GM18526 (cell line): ENCODE measurements around the gene MLLT11.

Source experiments
- POLR2A ChIP-seq: IDR thresholded peaks from 3 replicates; pipeline ENCODE4 v1.6.1; 2011; ENCODE audit not compliant: insufficient read length; ENCODE audit errors: extremely low read depth

Gene MLLT11

GRCh38 chr1:151070474-151071276 lies 10.5 kb downstream of the MLLT11 start, which contains the start of gene GABPB2:
Gene GABPB2, plus strand, starts transcription at chr1:151070761. Its CDS starts 17,429 bp downstream, at chr1:151088190.
- TF ChIP-seq POLR2A: peak; percentile 84

GRCh38 chr1:151072224-151072623 lies 12.0 kb downstream of the MLLT11 start:
- no peak for TF ChIP-seq POLR2A

GRCh38 chr1:151085953-151086559 lies 25.9 kb downstream of the MLLT11 start:
- no peak for TF ChIP-seq POLR2A

GRCh38 chr1:151098126-151098525 lies 37.9 kb downstream of the MLLT11 start:
- no peak for TF ChIP-seq POLR2A

- no peak for TF ChIP-seq POLR2A
Measured at GRCh38 chr1:151104630-151105029, 44.4 kb downstream of the MLLT11 start.

GRCh38 chr1:151106894-151107293 lies 46.7 kb downstream of the MLLT11 start:
- no peak for TF ChIP-seq POLR2A

- TF ChIP-seq POLR2A: no peak
Measured at GRCh38 chr1:151108331-151108730, 48.1 kb downstream of the MLLT11 start.

- TF ChIP-seq POLR2A: no peak
Measured at GRCh38 chr1:151113877-151114276, 53.7 kb downstream of the MLLT11 start.
